Breast epithelium (tissue), 4 donors: ENCODE data around the gene TMUB2. TPM values are rescaled to one million over a fixed set of nuclear protein-coding genes. Genes with fewer than 3 reads are reported as not detected.
A peak's percentile ranks its signal among the peaks of the same experiment; 100 is the strongest.

Experiments used
- DNase-seq, 2 donors: peaks; one replicate each; pipeline ENCODE4 v3.0.0-alpha.2; 2019; ENCODE audit warnings: low spot score in 2 of 2
- H3K27ac ChIP-seq, 2 donors: fragments of 200-600 bp; sonication (generic) in 1 of 2; one replicate each; pipeline ENCODE4 v1.5.1; 2016 to 2019; ENCODE audit warnings: mild to moderate bottlenecking in 1 of 2
- H3K27me3 ChIP-seq, 2 donors: fragments of 200-600 bp; sonication (generic) in 1 of 2; one replicate each; pipeline versions ENCODE4 v1.5.1 to v1.6.0; 2017 to 2019; ENCODE audit warnings: control low read depth in 1 of 2, mild to moderate bottlenecking in 1 of 2
- H3K36me3 ChIP-seq: fragments of 200-600 bp; one replicate; pipeline ENCODE4 v1.5.1; 2019
- H3K4me1 ChIP-seq, 2 donors: fragments of 200-600 bp; sonication (generic); one replicate each; pipeline ENCODE4 v1.5.1; 2016 to 2019; ENCODE audit warnings: control low read depth in 1 of 2
- H3K4me3 ChIP-seq, 3 donors: fragments of 200-600 bp; sonication (generic); 1 replicate in 2 of 3; 2 replicates in 1 of 3; pipeline ENCODE4 v1.5.1; 2016 to 2019; ENCODE audit warnings: mild to moderate bottlenecking in 3 of 3, moderate library complexity in 2 of 3
- H3K9me3 ChIP-seq, 2 donors: fragments of 200-600 bp; sonication (generic) in 1 of 2; one replicate each; pipeline ENCODE4 v1.5.1; 2016 to 2019; ENCODE audit warnings: control low read depth in 1 of 2
- POLR2A ChIP-seq: fragments of 450-650 bp; IDR thresholded peaks from one replicate; pipeline ENCODE4 v1.6.1; 2016; ENCODE audit warnings: antibody characterized with exemption, mild to moderate bottlenecking, moderate library complexity
- POLR2AphosphoS5 ChIP-seq, 3 donors: sonication (generic); formaldehyde crosslinking; IDR thresholded peaks; one replicate each; pipeline ENCODE4 v1.6.1; 2017; ENCODE audit warnings: antibody characterized with exemption in 3 of 3
- intact Hi-C: fragments of 100-400 bp; cut with DNase I; formaldehyde crosslinking; loops from one replicate; pipeline ENCODE4 v1.15.1; 2023; ENCODE audit warnings: low total_unique reads
- total RNA-seq, 3 donors: library from RNA; depleted of rRNA; stranded (reverse); fragments of >200 nt; gene quantifications; one replicate each; pipeline ENCODE4 v1.1.0, GENCODE V29; 2016
- TF ChIP-seq, protein P1 (sequence below), 3 donors: fragments of 450-650 bp; IDR thresholded peaks; one replicate each; pipeline ENCODE4 v1.5.1; 2016 to 2017; ENCODE audit warnings: antibody characterized with exemption in 3 of 3, mild to moderate bottlenecking in 3 of 3, moderate library complexity in 3 of 3

The TMUB2 gene
- total RNA-seq, 3 donors from 2014 or later = 36.0 to 52.0 (median 40.6) TPM

DNA sequence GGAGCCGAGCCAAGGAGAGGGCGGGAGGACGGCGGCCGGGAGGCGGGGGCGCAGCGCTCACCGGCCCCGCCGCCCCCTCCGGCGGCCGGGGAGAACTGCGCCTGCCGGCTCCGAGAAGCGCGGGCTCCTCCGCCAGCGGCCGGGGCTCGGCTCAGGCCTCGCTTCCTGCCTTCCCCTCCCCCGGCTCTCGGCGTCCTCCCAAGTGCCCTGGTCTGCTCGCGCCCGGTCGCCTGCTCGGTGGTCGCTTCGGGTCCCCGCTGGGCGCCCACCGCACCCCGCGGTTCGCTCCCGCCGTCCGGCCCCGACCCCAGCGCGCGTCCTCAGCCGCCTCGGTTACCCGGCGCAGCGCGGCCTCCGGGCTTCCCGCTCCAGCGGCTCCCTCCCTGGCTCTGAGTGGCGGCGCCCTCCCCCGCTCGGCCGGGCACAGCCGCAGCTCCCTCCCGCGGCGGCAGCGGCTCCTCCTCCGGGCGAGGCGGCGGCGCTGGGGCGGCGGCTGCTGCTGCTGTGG lies 32.4 kb downstream of the TMUB2 start:
- H3K36me3 ChIP-seq = no peaks in the 10 kb centered on the region
- peak; percentile 49 to 65 for DNase-seq
- TF ChIP-seq, protein P1, sequence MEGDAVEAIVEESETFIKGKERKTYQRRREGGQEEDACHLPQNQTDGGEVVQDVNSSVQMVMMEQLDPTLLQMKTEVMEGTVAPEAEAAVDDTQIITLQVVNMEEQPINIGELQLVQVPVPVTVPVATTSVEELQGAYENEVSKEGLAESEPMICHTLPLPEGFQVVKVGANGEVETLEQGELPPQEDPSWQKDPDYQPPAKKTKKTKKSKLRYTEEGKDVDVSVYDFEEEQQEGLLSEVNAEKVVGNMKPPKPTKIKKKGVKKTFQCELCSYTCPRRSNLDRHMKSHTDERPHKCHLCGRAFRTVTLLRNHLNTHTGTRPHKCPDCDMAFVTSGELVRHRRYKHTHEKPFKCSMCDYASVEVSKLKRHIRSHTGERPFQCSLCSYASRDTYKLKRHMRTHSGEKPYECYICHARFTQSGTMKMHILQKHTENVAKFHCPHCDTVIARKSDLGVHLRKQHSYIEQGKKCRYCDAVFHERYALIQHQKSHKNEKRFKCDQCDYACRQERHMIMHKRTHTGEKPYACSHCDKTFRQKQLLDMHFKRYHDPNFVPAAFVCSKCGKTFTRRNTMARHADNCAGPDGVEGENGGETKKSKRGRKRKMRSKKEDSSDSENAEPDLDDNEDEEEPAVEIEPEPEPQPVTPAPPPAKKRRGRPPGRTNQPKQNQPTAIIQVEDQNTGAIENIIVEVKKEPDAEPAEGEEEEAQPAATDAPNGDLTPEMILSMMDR (IDR thresholded peaks at IDR 0.05) = peak in 2 of 3 donors; percentile 12 to 75
- TF ChIP-seq POLR2A = no peak
- peak in 1 of 3 donors; percentile 13 for TF ChIP-seq POLR2AphosphoS5 (IDR thresholded peaks at IDR 0.05)
- peak overlapping the region; percentile 72 to 79 (median 73) for H3K4me3 ChIP-seq
- peaks cover 0 to 21% of the 10 kb centered on the region in 2 donors for H3K4me1 ChIP-seq
- no peaks in the 10 kb centered on the region for H3K9me3 ChIP-seq
- peak overlapping the region; percentile 97 to 98 for H3K27ac ChIP-seq
- H3K27me3 ChIP-seq = no peaks in the 10 kb centered on the region
- intact Hi-C loops = loop anchor here (5.0 kb wide), 1 partner anchor 1997 kb away; no protein-coding TSS in a partner anchor

DNA sequence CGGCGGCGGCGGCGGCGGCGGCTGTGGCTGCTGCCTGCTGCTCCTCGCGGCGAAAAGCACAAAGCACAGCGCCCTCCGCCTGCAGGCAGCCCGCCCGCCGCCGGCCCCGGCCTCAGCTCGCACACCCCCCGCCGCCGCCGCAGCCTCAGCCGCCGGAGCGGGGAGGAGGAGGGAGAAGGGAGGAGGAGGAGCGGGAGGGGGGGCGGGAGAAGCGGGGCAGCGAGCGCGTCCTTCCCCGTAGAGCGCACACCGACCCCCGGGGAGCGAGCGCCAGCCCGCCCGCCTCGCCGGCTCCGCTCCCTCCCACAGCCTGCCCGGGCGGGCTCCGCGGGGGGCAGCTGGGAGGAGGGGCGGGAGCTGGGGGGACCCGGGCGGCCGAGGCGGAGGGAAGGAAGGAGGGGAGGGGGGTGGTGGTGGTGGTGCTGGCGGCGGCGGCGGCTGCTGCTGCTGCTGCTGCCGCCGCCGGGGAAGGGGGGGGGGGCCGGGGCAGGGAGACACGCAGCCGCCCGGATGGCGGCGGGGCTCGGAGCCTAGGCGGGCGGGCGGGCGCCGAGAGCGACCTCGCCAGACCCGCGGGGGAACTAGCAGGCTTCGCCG lies 32.9 kb downstream of the TMUB2 start, which contains the start of gene UBTF:
Gene UBTF (minus strand): TSS at position 60 of the 597 bp plus-strand sequence. CDS start 1,446 bp downstream, outside the sequence.
- no peaks in the 10 kb centered on the region for H3K27me3 ChIP-seq
- H3K27ac ChIP-seq = peak within 1 kb of the TSS; percentile 97 to 98
- H3K4me3 ChIP-seq = peak within 1 kb of the TSS; percentile 72 to 79 (median 73)
- no peaks in the 10 kb centered on the region for H3K36me3 ChIP-seq
- peak; percentile 43 to 56 for DNase-seq
- TF ChIP-seq POLR2AphosphoS5 (IDR thresholded peaks at IDR 0.05) (no peak), POLR2A (no peak)
- TF ChIP-seq, protein P1 (IDR thresholded peaks at IDR 0.05) = no peak
- H3K9me3 ChIP-seq = no peaks in the 10 kb centered on the region
- peaks cover 0 to 21% of the 10 kb centered on the region in 2 donors for H3K4me1 ChIP-seq
- intact Hi-C loops = loop anchor here (5.0 kb wide), 1 partner anchor 1997 kb away; no protein-coding TSS in a partner anchor

DNA sequence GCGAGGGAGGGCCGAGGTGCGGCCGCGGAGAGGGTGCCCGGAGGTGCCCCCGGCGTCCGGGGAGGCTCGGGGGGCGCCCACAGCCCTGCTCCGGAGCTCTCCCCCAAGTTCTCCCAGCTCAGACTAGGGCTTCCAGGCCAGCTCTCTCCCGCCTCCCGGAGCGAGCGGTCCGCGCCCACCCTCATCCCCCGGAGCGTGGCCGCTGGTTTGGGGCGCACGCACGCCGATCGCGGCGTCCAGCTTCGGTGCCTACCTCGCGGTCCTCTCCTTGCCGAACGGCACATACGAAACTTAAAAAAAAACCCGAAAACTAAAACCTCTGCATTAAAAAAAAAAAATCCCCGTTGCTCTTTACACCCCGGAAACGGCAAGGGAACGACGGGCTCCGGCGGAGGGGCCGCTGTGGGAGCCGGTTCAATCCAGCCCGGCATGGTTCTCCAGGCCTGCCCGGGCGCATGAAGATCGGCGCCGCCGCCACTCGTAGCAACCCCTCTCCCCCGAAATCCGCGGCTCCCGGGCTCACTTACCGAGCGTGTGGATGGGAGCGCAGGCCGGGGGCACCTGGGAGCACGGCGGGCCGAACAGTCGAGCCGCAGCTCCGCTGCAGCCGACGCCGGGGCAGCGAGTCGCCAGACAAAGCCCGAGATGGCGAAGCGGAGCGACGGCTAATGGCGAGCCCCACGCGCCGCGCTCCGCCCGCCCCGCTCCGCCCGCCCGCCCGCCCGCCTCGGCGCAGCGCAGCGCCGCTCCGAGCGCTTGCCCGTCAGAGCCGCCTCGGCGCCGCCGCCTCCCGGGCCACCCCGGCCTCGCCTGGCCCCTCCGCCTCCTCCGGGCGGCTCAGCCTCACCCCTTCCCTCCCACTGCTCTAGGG lies 33.7 kb downstream of the TMUB2 start:
- no peaks in the 10 kb centered on the region for H3K36me3 ChIP-seq
- DNase-seq = peak in 1 of 2 donors; percentile 56
- no peaks in the 10 kb centered on the region for H3K27me3 ChIP-seq
- intact Hi-C loops = no loop called here
- TF ChIP-seq POLR2AphosphoS5 (IDR thresholded peaks at IDR 0.05) (peak in 1 of 3 donors; percentile 29), POLR2A (no peak)
- TF ChIP-seq, protein P1 (IDR thresholded peaks at IDR 0.05) = no peak
- peak overlapping the region; percentile 72 to 79 (median 73) for H3K4me3 ChIP-seq
- no peaks in the 10 kb centered on the region for H3K9me3 ChIP-seq
- peaks cover 0 to 21% of the 10 kb centered on the region in 2 donors for H3K4me1 ChIP-seq
- peak overlapping the region; percentile 97 to 98 for H3K27ac ChIP-seq

DNA sequence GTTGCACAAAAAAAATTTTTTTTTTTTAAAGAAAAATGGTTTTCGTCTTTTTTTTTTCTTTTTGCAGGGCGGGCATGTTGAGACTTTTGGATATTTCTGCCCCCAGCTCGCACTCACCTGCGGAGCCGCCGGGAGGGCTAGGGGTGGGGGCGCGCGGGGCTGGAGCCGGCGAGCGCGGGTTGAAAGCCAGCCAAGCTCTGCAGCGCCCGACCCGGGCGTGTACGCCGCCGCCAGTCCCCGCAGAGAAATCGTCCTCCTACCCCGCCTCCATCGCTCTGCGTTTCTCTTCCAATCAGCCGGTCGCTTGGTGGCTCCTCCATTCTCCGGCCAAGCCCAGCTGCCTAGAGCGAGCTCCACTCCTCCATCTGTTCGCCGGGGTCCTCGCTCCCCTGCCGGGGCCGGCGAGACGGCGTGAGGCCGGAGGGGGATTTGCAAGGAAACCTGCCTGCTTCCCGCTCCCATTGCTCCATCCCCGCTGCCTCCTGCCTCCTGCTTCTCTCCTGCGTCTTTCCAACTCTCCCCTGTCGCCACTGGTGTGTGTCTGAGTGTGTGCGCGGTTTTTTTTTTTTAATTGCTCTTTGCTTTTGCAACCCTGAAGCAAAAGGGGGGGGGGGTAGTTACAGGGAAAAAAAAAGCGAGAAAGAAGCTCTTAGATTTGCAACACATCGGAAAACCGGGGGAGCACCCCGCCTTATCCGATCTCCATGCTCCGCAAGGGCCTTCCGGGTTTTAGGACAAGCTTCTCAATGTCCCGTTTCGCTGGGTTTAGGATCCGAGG lies 34.5 kb downstream of the TMUB2 start:
- intact Hi-C loops = no loop called here
- TF ChIP-seq, protein P1 (IDR thresholded peaks at IDR 0.05) = no peak
- peak in 1 of 3 donors; percentile 21 for TF ChIP-seq POLR2AphosphoS5 (IDR thresholded peaks at IDR 0.05)
- Histone ChIP-seq H3K4me3 (peak overlapping the region; percentile 72 to 79 (median 73)), H3K4me1 (peaks cover 0 to 21% of the 10 kb centered on the region in 2 donors), H3K27me3 (no peaks in the 10 kb centered on the region), H3K27ac (peak overlapping the region; percentile 97 to 98), H3K9me3 (no peaks in the 10 kb centered on the region), H3K36me3 (no peaks in the 10 kb centered on the region)
- DNase-seq = peak; percentile 53 to 73
